ENCODE results near the gene FLT3.

Gene FLT3

GRCh38 chr13:28001837-28002473, 98.4 kb downstream of the FLT3 start:
- DNase-seq (ENCODE audit: low read depth, low spot score): no peak

GRCh38 chr13:28001049-28001448, 99.3 kb downstream of the FLT3 start:
- DNase-seq (ENCODE audit: low read depth, low spot score): no peak

GRCh38 chr13:28000567-28000966, 99.8 kb downstream of the FLT3 start:
- DNase-seq (ENCODE audit: low read depth, low spot score): no peak

GRCh38 chr13:27997904-27998522, 102.4 kb downstream of the FLT3 start:
- DNase-seq (ENCODE audit: low read depth, low spot score): no peak

- DNase-seq (ENCODE audit: low read depth, low spot score): no peak
Observed at GRCh38 chr13:27991881-27992280, 108.5 kb downstream of the FLT3 start.

GRCh38 chr13:27988520-27988919, 111.9 kb downstream of the FLT3 start, which contains the start of gene URAD:
URAD (minus strand) TSS chr13:27988693; CDS start chr13:27988637, 56 bp downstream.
- DNase-seq (ENCODE audit: low read depth, low spot score): no peak

GRCh38 chr13:27985600-27985999, 114.8 kb downstream of the FLT3 start:
- DNase-seq (ENCODE audit: low read depth, low spot score): no peak

- no peak for DNase-seq (ENCODE audit: low read depth, low spot score)
Observed at GRCh38 chr13:27982361-27982760, 118.0 kb downstream of the FLT3 start.

GRCh38 chr13:27981006-27981708, 119.2 kb downstream of the FLT3 start:
- DNase-seq (ENCODE audit: low read depth, low spot score): no peak

GRCh38 chr13:27980280-27980998, 119.9 kb downstream of the FLT3 start:
- DNase-seq (ENCODE audit: low read depth, low spot score): no peak

GRCh38 chr13:27979765-27980279, 120.6 kb downstream of the FLT3 start:
- DNase-seq (ENCODE audit: low read depth, low spot score): no peak

GRCh38 chr13:27979001-27979643, 121.3 kb downstream of the FLT3 start:
- DNase-seq (ENCODE audit: low read depth, low spot score): no peak

- no peak for DNase-seq (ENCODE audit: low read depth, low spot score)
Observed at GRCh38 chr13:27978301-27978968, 121.9 kb downstream of the FLT3 start.

- no peak for DNase-seq (ENCODE audit: low read depth, low spot score)
Observed at GRCh38 chr13:27977476-27978300, 122.7 kb downstream of the FLT3 start.

GRCh38 chr13:27976362-27977091, 123.8 kb downstream of the FLT3 start:
- DNase-seq (ENCODE audit: low read depth, low spot score): no peak

- no peak for DNase-seq (ENCODE audit: low read depth, low spot score)
Observed at GRCh38 chr13:27975564-27976361, 124.6 kb downstream of the FLT3 start.

GRCh38 chr13:27973961-27974662, 126.3 kb downstream of the FLT3 start:
- no peak for DNase-seq (ENCODE audit: low read depth, low spot score)

GRCh38 chr13:27973291-27973690, 127.1 kb downstream of the FLT3 start:
- no peak for DNase-seq (ENCODE audit: low read depth, low spot score)
